Fibroblast of skin of left quadriceps (primary cell): ENCODE measurements around the gene TMEM221.
A peak's percentile ranks its signal among the peaks of the same experiment; 100 is the strongest.
"Not testable (repeated sequence)": the region's sequence is repeated elsewhere in the genome, so short reads cannot be mapped to it uniquely, and the experiment has no call there.

Experiments
- DNase-seq, 2 experiments: peaks; one replicate each; pipeline ENCODE4 v3.0.0-alpha.2; 2013; ENCODE audit warnings: low read depth in 2 of 2

TMEM221 gene

DNA sequence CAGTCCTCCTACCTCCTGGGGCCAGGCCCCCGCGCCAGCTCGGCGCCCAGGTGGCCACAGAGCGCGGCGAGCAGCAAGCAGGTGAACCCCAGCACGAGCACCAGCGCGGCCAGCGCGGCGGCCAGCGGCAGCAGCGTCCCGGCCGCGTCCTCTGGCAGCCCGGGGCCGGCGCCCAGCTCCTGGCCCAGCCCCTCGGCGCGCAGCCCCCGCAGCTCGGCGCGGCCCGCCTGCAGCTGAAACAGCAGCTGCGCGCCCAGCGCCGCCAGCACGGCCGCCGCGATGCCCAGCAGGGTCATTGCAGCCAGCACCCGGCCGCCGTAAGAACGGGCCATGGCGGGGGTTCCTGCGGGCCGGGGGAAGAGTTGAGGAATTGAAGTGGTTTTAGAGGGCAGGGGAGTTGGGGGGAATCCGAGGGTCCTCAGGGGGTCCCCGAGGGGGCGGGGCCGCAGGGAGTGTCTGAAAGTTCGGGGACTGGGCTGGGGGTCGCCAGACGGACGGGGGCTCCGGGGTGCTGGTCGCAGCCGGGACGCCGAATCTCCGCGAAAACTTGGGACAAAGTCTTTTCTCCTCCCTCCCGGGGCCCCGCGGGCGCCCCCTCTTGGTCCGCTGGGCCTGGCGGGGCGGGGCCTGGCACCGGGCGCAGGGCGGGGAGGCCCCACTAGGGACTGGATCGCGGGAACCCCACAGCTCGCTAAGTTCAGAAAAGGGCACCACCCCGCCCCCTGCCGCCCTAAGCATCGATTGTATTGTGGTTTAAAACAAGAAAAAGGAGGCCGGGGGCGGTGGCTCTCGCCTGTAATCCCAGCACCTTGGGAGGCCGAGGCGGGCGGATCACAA is at the start of gene TMEM221:
Gene TMEM221, minus strand, starts transcription at position 538 of the 837 bp plus-strand sequence. Its CDS starts 206 bp downstream, at position 332.
- no peak for DNase-seq

DNA sequence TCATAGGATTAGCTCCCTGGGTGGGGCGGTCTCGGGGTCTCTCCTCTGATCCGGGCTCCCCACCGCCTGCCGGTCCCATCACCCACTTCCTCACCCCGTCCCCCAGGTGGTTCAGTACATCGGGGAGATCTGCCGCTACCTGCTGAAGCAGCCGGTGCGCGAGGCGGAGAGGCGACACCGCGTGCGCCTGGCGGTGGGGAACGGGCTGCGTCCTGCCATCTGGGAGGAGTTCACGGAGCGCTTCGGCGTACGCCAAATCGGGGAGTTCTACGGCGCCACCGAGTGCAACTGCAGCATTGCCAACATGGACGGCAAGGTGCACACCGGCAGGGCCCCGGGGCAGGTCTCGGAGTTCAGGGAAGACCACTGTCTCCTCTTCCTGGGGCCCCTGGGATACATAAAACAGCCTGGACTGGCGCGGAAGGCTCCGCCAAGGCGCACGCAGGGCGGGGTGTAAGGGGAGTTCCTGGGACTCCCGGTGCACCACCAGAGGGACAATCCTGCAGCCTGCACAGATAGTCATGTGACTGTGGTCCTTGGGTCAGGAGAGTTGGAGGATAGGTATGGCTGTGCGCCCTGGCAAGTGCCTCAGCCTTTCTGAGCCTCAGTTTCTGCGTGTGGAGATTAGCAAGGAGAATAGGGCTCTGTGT is 48.8 kb upstream of the TMEM221 start:
- no peak for DNase-seq

DNA sequence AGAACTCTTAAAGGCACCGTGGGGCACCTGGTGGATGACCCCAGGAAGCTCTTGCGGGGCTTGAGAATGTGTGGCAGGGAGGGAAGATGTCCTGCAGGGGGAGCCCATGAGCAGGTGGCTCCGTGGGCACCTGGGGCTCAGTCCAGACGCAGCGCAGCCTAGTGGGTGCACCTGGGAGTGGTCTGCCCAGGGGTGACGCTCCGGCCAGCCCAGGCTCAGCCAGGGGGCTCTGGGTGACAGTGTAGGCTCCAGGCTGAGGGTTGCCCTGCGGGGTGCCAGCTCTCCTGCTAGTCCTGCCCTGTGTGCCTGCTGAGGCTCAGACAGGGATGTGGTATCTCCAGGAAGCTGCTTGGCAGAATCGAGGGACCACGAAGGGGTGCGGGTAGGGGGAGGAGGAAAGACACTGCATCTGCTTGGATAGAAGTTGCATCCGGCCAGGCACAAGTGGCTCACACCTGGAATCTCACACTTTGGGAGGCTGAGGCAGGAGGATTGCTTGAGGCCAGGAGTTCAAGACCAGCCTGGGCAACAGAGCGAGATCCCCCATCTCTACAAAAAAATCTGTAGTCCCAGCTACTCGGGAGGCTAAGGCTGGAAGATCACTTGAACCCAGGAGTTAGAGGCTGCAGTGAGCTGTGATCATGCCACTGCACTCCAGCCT is 48.0 kb upstream of the TMEM221 start:
- peak in 1 of 2 experiments; percentile 24 for DNase-seq

DNA sequence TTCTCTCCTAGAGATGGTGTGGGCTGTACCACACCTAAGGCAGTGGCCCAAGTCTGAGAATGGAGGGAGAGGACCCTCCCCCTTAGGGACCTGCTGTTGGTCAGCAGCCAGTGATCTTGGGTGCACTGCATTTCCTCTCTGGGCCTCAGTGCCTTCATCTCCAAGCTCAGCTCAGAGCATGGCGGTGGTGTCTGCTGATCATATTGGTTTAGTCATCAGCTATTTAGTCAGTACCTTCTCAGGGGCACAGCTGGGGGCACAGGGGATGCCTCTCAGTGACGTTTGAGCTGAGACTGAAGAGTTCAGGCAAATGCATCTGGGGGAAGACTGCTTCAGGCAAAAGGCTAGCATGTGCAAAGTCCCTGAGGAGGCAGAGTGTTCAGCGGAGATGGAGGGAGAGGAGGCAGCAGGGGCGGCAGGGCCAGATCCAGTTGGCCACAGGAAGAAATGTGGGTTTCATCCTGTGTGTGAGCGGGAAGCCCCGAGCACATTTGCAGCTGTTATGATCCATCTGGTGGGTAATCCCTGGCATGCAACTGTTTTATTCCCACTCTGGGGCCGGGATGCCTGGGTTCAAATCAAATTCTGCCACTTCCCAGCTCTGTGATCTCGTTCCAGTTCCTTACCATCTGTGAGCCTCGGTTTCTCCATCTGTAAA is 47.3 kb upstream of the TMEM221 start:
- DNase-seq, result no peak

DNA sequence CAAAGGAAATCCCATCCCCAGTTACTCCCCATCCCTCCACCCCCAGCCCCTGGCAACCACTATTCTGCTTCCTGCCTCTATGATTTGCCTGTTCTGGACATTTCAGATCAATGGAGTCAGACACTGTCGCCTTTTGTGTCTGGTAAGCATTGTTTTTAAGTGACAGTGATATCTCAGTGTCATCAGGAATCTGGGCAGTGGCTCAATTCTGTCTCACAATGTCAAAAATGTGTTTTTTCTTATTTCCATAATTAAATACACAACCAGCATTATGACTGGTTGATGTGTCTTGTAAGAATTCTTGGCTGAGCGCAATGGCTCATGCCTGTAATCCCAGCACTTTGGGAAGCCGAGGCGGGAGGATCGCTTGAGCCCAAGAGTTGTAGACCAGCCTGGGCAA is 42.8 kb upstream of the TMEM221 start:
- no peak for DNase-seq

DNA sequence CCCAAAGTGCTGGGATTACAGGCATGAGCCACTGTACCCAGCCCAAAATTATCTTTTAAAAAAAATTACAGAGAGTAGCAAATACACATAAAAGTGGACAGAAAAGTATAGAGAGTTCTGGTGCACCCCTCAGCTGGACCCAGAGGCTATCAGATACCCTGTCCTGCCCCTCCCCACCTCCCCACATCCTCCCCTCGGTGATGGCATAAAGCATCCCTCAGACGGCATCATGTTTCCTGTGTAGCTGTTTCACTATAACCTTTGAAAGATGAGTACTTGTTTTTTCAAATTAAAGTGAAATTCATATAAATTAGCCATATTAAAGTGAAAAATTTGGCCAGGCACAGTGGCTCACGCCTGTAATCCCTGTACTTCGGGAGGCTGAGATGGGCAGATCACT is 41.9 kb upstream of the TMEM221 start:
- no peak for DNase-seq

DNA sequence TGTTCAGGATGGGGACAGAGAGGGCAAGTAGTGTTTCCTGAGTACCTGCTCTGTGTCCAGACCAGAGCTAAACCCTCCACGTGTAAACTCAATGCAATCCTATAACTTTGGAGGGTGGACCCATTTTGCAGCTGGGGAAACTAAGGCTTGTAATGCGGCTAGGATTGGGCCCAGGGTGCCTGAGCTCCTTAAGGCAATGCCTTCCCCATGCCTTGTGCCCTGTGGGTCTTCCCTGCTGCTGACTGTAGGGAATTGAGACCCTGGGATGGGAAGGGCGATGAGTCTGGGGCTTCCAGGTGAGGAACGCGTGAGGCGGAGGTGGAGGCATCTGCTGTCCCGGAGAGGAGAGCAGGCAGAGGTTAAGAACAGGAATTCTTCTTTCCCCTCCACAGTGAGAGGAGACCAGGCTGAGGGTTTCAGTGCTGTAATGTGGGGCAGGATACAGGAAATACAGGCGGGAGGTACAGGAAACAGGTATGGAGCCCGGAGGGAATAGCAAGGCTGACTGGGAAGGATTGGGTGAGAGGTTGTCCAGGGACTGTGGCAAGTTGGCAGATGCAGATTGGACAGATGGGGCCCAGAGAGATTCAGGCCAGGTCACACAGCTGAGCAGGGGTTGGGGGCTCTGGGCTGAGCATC is 41.0 kb upstream of the TMEM221 start:
- DNase-seq, result no peak

DNA sequence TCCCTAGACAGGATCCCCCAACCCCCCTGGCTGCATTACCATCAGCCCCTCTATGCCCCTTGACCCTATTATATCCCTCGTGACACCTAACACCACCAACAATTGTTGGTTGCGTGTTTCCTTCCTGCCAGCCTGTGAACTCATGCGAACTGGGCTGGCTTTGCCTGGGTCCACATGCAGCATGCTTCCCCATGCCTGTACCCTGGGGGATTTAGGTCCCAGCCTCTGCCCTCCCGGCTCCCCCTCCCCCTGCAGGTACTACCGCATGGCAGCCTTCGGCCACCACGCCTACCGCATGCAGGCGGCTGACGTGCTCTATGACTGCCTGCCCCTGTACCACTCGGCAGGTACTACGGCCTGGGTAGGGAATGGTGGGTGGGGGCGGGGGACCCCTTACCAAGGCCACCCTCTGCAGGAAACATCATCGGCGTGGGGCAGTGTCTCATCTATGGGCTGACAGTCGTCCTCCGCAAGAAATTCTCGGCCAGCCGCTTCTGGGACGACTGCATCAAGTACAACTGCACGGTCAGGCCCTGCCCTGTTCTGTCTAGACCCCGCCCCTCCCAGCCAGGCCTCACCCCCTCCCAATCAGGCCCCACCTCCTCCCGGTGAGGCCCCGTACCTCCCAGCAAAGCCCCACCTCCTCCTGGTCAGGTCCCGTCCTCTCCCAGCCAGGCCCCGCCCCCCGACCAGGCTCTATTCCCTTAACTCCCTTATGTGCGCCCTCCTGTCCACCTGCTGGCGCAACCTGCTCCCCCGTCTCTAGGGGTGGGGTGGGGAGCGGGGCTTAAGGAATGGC is 40.3 kb upstream of the TMEM221 start:
- no peak for DNase-seq

DNA sequence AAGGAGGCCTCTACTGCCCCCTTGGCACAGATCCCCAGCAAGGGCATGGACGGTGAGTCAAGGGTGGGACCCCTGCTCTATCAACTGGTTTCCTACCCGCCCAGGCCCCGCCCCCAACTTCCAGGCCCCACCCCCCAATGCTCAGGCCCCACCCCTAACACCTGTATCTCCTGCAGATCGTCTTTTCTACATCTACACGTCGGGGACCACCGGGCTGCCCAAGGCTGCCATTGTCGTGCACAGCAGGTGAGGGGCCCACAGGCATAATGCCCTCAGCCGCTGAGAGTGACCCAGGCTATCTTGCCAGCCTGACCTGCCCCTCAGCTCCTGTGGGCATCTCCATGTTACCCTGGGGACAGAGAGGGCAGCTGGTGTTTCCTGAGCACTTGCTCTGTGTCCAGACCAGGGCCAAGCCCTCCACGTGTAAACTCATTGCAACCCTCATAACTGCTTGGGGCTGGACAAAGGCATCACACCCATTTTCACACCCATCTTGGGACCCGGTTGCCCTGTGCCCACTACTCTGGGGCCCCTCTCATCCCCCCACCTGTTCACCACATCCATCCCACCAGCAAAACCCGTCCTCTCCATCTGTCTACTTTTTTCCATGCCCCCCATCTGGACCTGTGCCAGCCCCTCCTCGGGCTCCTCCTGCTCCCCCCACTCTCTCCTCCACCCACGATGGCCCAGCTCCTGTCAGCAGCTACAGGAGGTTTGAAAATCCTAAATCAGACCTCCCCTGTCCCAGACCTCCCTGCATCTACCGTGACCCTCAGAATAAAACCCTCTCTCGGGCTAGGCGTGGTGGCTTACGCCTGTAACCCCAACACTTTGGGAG is 39.0 kb upstream of the TMEM221 start:
- no peak for DNase-seq

DNA sequence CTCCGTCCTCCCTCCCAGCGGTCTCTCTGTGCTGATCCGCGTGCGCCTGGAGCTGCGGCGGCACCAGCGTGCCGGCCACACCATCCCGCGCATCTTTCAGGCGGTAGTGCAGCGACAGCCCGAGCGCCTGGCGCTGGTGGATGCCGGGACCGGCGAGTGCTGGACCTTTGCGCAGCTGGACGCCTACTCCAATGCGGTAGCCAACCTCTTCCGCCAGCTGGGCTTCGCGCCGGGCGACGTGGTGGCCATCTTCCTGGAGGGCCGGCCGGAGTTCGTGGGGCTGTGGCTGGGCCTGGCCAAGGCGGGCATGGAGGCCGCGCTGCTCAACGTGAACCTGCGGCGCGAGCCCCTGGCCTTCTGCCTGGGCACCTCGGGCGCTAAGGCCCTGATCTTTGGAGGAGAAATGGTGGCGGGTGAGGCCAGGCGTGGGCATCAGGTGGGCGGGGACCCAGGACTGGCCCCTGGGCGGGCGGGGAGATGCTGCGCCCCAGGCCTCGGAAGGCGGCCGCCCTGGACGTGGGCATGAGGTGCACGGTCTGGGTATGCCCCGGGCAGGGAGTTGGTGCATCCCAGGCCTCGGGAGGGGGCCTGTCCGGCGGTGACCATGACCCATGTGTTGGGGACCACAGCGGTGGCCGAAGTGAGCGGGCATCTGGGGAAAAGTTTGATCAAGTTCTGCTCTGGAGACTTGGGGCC is 38.2 kb upstream of the TMEM221 start:
- no peak for DNase-seq

DNA sequence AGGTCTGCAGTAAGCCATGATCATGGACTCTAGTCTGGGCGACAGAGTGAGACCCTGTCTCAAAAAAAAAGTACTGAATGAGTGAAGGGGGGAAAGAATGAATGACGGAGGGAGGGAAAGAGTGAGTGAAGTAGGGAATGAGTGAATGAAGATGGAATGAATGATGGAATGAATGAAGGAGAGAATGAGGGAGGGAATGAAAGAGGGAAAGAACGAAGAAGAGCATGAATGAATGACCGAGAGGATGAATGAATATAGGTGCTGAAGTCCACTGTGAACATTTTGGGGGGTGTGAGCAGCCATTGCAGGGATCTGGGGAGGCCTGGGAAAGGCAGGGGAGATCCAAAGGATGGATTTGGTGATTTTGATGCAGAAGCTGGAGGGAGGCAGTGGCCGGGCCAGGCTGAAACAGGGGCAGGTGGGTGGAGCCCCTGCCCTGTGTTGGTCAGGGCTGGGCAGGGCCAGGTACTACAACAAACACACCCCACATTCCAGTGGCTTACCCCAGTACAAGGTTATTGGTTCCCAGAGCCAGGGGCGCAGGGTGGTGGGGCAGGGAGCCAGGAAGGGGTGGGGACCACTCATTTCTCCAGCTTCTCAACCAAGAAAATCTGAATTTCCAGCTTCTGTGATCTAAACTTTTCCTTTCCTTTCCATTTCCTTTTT is 36.2 kb upstream of the TMEM221 start:
- no peak for DNase-seq

DNA sequence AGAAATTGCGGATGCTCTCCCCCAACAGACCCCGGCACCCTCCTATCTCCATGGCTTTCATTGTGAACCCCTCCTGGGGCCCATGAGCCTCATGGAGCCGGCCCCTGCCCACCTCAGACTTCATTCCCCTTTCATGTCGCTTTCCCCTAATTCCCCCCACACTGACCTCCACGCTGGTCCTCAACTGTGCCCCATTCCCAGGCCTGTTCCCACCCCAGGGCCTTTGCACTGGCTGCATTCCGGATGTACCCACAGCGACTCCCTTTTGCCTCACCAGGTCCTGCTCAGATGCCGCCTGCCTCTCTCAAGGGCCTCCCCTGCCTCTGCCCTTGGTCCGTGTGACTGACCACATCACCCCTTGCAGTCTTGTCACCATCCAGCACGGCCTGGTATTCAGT is 35.1 kb upstream of the TMEM221 start:
- no peak for DNase-seq

DNA sequence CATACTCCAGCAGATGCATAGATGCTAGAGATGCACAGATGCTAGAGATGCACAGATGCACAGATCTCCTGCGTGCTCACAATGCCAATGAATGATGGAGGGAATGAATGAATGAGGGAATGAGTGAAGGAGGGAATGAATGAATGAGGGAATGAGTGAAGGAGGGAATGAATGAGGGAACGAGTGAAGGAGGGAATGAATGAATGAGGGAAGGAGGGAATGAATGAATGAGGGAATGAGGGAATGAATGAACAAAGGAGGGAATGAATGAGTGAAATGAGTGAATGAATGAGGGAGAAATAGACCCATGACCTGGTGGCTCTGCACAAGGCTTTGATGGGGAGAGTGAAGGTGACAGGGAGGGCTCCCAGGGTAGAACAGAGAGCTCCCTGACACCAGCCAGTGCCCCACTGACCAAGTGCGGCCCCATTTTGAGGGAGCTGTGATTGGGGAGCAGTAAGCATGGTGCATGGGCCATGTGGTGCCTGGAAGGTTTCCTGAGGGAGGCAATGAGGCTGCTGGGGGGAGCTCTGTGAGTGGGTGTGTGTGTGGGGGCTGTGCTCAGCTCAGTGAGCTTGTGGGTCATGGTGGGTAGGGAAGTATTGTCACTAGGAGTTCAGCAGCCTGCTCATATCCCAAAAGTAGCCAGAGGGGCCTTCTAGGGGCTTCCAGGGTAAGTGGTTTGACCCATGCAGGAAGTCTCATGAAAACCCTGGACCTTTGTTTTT is 34.6 kb upstream of the TMEM221 start:
- no peak for DNase-seq

DNA sequence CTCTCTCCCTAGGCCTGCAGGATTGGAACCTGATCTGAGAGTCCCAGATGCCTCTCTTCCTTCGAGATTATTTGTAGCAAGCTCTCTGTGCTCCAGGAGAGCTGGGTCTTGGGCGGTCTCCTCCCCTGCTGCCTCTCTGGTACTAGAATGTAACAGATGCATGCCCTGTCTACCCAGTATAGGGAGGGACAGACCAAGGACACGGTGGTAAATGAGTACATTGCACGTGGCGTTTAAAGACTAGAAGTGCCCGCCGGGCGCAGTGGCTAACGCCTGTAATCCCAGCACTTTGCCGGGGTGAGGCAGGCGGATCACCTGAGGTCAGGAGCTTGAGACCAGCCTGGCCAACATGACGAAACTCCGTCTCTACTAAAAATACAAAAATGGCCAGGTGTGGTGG is 33.5 kb upstream of the TMEM221 start:
- no peak for DNase-seq

DNA sequence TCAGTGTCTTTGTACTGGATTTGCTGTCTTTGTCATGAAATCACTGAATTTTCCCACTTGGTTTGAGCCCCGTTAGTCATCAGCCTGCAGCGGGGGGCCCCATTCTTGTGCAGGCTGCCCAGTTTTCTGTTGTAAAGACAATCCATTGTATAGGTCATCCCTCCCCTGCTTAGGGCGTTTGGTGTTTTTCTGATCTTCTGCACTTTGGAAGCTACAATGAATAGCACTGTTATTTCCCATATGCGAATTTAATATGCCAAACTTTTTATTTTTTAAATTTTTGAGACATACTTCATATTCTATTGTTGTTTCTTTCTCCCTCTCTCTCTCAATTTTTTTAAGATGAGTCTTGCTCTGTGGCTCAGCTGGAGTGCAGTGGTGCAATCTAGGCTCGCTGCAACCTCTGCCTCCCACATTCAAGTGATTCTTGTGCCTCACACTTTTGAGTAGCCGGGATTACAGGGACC is 30.9 kb upstream of the TMEM221 start:
- DNase-seq, result peak in 1 of 2 experiments; percentile 36

DNA sequence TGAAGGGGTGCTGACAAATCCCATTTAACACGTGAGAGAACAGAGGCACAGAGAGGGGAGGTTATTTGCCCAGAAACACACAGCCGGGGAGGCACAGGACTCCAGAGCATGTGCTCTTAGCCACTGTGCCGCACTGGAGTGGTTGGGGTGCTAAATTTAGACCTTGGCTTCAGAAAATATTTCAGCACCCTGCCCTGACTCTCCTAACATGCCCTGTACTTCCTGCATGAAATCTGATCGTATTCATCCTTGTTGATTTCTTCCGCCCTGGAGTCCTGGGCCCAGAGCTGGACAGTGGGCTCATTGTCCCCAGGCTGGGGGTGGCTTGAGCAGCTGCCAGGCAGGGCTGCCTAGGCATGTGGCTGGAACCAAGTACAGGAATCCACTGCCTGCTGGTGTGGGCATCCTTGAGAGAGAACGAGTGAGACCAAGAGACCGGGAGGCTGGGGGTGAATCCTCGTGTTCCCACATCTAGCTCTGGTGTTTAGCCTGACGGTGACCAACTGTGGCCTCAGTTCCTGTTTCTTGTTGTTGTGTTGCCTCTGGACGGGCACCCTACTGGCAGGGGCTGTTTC is 27.2 kb upstream of the TMEM221 start:
- no peak for DNase-seq

DNA sequence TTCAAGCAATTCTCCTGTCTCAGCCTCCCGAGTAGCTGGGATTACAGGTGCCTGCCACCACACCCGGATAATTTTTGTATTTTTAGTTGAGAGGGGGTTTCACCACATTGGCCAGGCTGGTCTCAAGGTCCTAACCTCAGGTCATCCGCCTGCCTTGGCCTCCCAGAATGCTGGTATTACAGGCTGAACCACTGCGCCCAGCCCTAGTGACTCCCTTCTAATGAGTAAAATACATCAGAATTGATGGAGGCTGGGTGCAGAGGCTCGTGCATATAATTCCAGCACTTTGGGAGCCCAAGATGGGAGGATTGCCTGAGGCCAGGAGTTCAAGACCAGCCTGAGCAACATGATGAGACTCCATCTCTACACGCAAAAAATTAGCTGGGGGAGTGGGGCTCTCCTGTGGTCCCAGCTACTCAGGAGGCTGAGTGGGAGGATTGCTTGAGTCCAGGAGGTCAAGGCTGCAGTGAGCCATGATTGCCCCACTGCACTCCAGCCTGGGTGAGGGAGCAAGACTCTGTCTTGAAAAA is 26.6 kb upstream of the TMEM221 start:
- not testable (repeated sequence) for DNase-seq
